CD4-positive, alpha-beta T cell treated with Interferon gamma for 1 hour (primary cell): ENCODE data around the gene RAPGEFL1.
A peak's percentile ranks its signal among the peaks of the same experiment; 100 is the strongest.
"Not testable (repeated sequence)": the region's sequence is repeated elsewhere in the genome, so short reads cannot be mapped to it uniquely, and the experiment has no call there.

Experiments
- DNase-seq: peaks from one replicate; pipeline ENCODE4 v3.0.0-alpha.2; 2020

The RAPGEFL1 gene

DNA sequence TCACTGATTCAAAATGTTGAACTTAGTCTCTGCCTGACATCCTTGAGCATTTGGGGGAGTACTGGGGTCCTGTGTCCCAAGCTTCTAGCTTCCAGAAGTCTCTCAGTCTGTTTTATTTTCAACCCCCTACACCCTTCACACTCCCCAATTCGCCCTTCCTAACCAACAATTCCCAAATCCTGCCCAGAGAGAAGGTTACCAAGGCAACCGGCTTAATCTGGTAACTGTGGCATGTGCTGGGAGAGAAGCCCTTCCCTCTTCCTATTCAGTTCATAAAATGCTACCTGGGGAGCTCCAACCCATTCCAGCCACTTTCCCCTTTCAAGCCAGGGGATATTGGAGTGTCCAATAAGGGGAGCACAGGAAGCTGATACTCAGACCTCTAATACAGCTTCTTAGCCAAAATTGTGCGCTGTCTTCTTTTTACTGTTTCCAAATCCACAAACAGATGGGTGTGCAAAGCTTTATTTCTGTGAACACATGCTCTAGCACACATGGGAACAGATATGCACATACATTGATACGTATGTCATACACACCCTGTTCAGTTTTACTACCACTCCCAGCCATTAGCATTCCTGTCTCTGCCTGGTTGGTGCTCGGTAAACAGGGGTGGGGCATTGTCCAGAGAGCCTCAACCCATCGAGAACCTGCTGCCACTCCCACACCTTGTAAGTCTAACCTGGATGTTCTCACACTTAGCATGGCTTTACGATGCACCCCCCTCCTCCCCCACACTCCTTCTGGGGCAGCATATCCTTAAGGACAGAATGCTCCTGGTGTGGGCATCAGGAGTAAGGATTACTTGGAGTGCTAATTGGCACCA is 1.1 kb upstream of the RAPGEFL1 start:
- DNase-seq, result no peak

- no peak for DNase-seq
These were observed 538 bp upstream of the RAPGEFL1 start for GRCh38 chr17:40176754-40177110.

GRCh38 chr17:40178021-40178601 is 841 bp downstream of the RAPGEFL1 start:
- no peak for DNase-seq

DNA sequence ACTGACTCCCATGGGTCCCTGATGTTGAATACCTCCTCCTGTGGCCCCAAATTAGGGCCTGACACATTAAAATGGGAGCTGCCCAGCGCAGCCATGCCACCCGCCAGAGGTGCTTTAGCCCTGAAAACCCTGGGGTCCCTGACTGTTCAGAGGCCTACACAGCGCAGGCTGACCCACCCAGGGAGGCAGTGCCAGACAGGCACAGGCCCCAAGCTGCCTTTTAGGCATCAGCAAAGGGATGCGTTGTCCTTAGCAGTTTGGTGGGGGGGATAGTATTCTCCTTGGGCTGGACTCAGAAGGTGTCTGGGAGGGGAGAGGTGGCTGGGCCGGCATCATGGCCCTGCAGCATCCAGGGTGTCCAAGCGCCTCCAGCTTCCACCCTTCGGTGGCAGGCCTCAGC is 1.4 kb downstream of the RAPGEFL1 start:
- DNase-seq, result no peak

- DNase-seq, result no peak
These were observed 2.8 kb downstream of the RAPGEFL1 start for GRCh38 chr17:40179923-40180659.

DNA sequence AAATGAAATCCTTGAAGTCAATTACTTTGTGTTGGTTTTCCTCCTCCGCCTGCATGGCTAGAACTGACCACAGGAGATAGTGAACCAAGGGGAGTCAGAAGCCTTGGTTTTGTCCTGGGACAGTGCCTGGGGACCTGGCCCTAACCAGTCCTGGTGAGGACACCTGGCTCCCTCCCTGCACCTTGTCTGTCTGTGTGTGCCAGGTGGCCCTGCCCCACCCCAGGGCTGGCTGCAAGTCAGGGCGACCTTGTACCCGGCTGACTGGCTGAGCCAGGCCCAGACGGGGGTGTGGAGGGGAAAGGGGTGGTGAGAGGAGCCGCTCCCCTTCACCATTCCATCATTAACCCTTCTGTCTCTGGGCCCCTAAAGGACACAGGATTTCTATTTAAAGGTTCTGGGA is 3.4 kb downstream of the RAPGEFL1 start:
- no peak for DNase-seq

DNA sequence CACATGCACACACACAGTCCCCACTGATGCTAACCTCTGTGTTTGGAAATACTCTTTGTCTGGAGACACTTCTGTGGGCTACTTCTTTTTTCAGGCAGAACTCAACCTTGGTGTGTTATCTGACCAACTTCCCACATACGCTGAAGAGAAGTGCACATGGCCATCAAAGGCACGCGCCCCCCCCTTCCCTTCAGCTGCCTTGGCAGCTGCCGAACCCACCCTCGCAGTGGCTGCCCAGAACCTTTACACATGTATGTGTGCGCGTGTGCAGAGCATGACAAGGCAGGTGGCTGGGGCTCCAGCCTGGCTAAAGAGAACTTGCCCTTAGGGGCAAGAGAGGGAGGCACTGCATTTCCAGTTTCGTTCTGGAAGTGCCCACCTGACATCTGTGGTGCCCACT is 3.9 kb downstream of the RAPGEFL1 start:
- DNase-seq, result no peak

- DNase-seq, result no peak
These were observed 5.3 kb downstream of the RAPGEFL1 start for GRCh38 chr17:40182606-40183005.

DNA sequence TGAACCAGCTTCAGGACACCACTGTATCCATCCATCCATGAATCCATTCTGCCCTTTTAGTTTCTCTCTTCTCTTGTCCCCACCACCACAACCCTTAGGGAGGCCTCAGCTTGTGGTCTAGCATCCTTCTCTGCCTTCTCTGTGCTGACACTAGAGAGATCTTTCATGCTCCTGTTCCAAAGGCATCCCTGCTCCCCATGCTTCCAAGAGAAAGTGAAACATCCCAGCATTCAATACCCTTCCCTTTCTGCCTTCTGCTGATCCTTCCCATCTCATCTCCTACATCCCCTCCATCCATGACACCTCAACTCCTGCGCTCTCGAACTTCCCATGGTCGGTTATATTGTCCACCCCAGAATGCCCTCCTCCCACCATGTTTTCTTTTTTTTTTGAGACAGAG is 10.0 kb downstream of the RAPGEFL1 start:
- DNase-seq, result no peak

DNA sequence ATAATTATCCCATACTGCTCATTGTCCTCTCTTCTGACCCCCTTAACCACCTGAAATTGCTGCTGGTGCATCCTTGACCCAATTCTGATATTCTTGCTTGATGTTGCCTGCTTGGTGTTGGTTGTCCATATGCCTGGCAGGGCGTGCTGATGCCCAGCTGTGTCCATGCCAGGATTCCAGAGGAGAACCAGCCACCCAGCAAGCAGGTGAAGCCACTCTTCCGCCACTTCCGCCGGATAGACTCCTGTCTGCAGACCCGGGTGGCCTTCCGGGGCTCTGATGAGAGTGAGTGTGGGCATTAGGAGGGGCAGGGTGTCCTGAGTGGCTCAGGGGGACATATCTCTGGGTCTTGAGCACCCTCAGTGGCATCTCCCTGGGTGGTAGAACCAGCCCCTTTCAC is 11.4 kb downstream of the RAPGEFL1 start:
- DNase-seq, result no peak

GRCh38 chr17:40190197-40191021 is 13.1 kb downstream of the RAPGEFL1 start:
- DNase-seq, result no peak

DNA sequence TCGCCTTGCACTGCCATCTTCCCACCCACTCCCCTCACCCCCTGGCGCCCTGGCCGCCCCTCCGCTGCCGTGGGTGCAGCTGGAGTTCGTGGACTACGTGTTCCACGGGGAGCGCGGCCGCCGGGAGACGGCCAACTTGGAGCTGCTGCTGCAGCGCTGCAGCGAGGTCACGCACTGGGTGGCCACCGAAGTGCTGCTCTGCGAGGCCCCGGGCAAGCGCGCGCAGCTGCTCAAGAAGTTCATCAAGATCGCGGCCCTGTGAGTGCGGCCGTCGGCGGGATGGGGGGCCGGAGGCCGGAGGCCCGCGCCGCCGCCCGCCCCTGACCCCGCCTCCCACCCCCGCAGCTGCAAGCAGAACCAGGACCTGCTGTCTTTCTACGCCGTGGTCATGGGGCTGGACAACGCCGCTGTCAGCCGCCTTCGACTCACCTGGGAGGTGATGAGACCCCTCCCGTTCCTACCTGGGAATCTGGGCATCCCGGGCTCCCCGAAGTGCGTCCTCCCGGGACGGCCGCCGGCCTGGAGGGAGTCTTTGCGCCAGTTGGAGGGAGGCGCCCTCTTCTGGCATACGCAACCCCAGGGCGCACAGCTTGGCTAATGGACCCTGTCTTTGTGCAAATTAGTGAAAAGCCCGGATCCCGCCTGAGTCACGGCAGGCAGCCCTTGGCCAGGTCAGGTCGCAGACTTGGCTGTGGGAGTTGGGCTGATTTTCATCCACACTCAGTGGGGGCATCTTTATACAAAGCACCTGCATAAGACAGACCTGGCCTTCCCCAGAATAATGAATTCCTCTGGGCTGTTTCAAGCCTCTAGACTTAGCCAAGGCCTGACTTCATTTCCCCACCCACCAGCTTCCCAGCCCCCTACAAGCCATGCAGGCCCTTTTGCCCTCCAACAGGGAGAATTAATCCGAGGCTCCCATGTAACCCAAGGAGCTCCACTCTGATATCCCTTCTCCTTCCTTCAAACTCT is 14.3 kb downstream of the RAPGEFL1 start:
- DNase-seq, result peak; percentile 51

DNA sequence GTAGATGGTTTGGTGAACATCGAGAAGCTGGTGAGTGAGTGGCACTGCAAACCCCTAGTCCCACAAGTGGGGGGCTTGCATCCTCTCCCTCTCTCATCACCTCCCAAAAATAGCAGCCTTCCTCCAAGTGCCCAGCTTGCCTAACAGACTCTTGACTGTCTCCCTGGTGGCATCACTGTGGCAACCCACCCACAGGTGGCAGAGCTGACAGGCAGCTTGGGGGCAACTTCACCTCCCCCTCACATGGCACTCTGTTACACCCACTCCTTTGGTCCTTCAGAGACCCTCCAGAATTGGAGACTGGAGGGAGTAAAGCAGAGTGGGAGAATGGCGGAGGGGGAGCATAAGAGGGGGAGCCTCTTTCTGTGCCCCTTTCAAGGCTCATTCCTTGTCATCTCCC is 15.7 kb downstream of the RAPGEFL1 start:
- no peak for DNase-seq

- no peak for DNase-seq
These were observed 17.6 kb downstream of the RAPGEFL1 start for GRCh38 chr17:40194821-40195220.

DNA sequence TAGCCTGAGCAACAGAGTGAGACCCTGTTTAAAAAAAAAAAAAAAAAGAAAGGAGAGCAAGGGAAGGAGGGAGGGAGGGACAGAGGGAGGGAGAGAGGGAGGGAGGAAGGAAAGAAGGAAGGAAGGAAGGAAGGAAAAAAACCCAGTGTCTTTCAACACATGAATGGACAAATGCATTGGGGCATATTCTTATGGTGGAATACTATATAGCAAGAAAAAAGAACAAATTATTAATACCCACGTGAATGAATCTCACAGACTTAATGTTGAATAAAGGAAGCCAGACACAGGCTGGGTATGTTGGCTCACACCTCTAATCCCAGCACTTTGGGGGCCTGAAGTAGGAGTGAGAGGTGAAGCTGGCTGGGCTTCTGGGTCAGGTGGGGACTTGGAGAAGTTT is 20.3 kb downstream of the RAPGEFL1 start:
- DNase-seq, result no peak

DNA sequence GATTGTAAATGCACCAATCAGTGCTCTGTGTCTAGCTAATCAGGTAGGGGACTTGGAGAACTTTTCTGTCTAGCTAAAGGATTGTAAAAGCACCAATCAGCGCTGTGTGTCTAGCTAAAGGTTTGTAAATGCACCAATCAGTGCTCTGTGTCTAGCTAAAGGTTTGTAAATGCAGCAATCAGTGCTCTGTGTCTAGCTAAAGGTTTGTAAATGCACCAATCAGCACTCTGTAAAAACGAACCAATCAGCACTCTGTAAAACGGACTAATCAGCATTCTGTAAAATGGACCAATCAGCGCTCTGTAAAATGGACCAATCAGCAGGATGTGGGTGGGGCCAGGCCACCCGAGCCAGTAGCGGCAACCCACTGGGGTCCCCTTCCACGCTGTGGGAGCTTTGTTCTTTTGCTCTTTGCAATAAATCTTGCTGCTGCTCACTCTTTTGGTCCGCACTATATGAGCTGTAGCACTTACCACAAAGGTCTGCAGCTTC is 20.7 kb downstream of the RAPGEFL1 start:
- DNase-seq, result not testable (repeated sequence)

- no peak for DNase-seq
These were observed 21.3 kb downstream of the RAPGEFL1 start for GRCh38 chr17:40198576-40198975.

- no peak for DNase-seq
These were observed 25.9 kb downstream of the RAPGEFL1 start for GRCh38 chr17:40203131-40203530.

DNA sequence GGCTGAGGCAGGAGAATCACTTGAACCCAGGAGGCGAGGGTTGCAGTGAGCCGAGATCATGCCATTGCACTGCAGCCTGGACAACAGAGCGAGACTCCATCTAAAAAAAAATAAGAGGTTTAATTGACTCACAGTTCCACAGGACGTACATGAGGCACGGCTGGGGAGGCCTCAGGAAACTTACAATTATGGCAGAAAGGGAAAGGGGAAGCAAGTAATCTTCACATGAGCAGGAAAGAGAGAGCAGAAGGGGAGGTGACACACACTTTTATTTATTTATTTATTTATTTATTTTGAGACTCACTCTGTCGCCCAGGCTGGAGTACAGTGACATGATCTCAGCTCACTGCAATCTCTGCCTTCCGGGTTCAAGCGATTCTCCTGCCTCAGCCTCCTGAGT is 28.9 kb downstream of the RAPGEFL1 start:
- not testable (repeated sequence) for DNase-seq

GRCh38 chr17:40209404-40210093 is 32.3 kb downstream of the RAPGEFL1 start:
- DNase-seq, result no peak

DNA sequence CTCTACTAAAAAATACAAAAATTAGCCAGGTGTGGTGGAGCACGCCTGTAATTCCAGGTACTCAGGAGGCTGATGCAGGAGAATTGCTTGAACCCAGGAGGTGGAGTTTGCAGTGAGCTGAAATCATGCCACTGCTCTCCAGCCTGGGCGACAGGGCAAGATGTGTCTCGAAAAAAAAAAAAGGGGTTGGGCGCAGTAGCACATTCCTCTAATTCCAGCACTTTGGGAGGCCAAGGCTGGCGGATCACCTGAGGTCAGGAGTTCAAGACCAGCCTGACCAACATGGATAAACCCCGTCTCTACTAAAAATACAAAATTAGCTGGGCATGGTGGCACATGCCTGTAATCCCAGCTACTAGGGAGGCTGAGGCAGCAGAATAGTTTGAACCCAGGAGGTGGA is 36.6 kb downstream of the RAPGEFL1 start:
- not testable (repeated sequence) for DNase-seq
